Activated naive CD8-positive, alpha-beta T cell treated with anti-CD3 and anti-CD28 coated beads, Interleukin-2, amount 10 ng/mL, durations not matched to agents 7 days and 5 days (primary cell): Measurements from ENCODE around the gene RNF212. TPM values are rescaled to one million over a fixed set of nuclear protein-coding genes. Genes with fewer than 3 reads are reported as not detected.
"Not testable (repeated sequence)": the region's sequence is repeated elsewhere in the genome, so short reads cannot be mapped to it uniquely, and the experiment has no call there.

ENCODE experiments used
- ATAC-seq: fragments of 150-1000 bp; cut with Tn5 transposase; one replicate; pipeline ENCODE4 v1.10.0; 2021; ENCODE audit warnings: low read depth, moderate library complexity
- POLR2A ChIA-PET: fragments of 350-600 bp; sonication (Branson Sonifier 250); formaldehyde crosslinking; loops from one replicate; lab custom pipeline; 2021; ENCODE audit warnings: antibody characterized with exemption; lab: Charles Lee
- DNase-seq: peaks from one replicate; pipeline ENCODE4 v3.0.0; 2021
- H3K27ac Mint-ChIP-seq: one replicate; pipeline ENCODE4 v1.8.0; 2022; ENCODE audit warnings: mild to moderate bottlenecking, mixed read lengths
- H3K27me3 Mint-ChIP-seq: one replicate; pipeline ENCODE4 v1.8.0; 2022; ENCODE audit warnings: mild to moderate bottlenecking, moderate library complexity, mixed read lengths
- H3K36me3 Mint-ChIP-seq: one replicate; pipeline ENCODE4 v1.8.0; 2021; ENCODE audit warnings: mild to moderate bottlenecking, mixed read lengths
- H3K4me1 Mint-ChIP-seq: one replicate; pipeline ENCODE4 v1.8.0; 2021; ENCODE audit warnings: mixed read lengths
- H3K4me3 Mint-ChIP-seq: one replicate; pipeline ENCODE4 v1.8.0; 2022; ENCODE audit warnings: mild to moderate bottlenecking, moderate library complexity, mixed read lengths
- H3K9me3 Mint-ChIP-seq: one replicate; pipeline ENCODE4 v1.8.0; 2021; ENCODE audit warnings: mixed read lengths
- total RNA-seq, 2 experiments: library from RNA; stranded (reverse); gene quantifications; one replicate each; pipeline ENCODE4 v1.2.3, GENCODE V29; 2021

The RNF212 gene
- total RNA-seq, 2 experiments from 2014 or later, result 7.3 to 8.1 TPM

DNA sequence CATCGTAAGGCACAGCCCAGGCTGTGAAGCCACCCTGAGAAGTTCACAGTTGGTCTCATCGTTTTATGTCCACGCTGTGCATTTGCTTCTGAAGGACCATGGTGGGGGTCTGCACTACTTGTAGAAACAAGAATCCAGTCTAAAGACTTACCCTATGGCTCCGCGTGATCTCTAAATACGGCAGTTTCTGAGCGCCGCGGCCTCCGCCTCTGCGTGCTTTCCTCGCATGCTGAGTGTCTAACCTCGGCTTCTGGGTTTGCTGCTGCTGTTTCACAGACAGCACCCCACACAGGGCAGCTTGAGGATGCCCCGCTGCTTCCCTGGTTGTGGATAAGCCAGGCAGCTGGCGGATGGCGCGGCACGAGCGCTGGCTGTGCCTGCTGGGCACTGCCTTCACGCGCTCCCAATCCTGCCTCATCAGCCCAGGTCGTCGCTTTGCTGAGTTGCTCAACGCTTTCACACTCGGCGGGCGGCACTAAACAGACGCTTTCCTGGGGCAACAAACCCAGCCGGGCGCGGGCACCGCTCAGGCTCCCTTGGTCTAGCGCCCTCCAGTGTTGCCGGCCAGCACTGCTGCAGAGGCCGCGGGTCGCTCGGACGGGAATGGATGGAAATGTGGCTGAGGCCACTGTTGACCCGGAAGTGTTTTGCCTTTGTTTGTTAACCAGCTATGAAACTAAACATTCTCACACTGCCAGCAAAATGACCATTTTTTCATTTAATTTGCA is 62.7 kb downstream of the RNF212 start:
- Mint-ChIP-seq H3K4me1 (peaks cover 2% of the 10 kb centered on the region), H3K36me3 (peaks cover 2% of the 10 kb centered on the region), H3K27ac (no peak overlapping the region), H3K27me3 (peaks cover 10% of the 10 kb centered on the region), H3K4me3 (no peak overlapping the region), H3K9me3 (no peaks in the 10 kb centered on the region)
- POLR2A ChIA-PET, result no interaction called here
- no peak for ATAC-seq
- DNase-seq, result no peak

DNA sequence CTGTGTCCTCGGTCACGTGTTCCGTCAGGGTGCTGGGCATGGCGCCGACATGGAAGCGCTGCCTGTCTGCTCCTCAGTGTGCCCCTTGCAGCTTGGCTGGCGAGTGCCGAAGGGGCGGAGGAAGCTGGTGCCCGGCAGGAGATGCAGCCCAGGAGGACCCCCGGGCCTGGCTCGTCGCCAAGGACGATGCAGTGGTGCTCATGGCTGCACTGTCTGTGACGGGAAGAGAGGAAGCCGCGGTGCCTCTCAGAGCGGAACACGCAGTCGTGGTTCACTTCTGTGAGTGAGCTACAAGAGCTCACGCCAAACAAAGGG is 63.8 kb downstream of the RNF212 start:
- ATAC-seq (no peak), DNase-seq (no peak)
- Mint-ChIP-seq H3K4me1 (peaks cover 2% of the 10 kb centered on the region), H3K27me3 (peaks cover 10% of the 10 kb centered on the region), H3K4me3 (no peak overlapping the region), H3K9me3 (no peaks in the 10 kb centered on the region), H3K27ac (no peak overlapping the region), H3K36me3 (peaks cover 2% of the 10 kb centered on the region)
- POLR2A ChIA-PET, result no interaction called here

DNA sequence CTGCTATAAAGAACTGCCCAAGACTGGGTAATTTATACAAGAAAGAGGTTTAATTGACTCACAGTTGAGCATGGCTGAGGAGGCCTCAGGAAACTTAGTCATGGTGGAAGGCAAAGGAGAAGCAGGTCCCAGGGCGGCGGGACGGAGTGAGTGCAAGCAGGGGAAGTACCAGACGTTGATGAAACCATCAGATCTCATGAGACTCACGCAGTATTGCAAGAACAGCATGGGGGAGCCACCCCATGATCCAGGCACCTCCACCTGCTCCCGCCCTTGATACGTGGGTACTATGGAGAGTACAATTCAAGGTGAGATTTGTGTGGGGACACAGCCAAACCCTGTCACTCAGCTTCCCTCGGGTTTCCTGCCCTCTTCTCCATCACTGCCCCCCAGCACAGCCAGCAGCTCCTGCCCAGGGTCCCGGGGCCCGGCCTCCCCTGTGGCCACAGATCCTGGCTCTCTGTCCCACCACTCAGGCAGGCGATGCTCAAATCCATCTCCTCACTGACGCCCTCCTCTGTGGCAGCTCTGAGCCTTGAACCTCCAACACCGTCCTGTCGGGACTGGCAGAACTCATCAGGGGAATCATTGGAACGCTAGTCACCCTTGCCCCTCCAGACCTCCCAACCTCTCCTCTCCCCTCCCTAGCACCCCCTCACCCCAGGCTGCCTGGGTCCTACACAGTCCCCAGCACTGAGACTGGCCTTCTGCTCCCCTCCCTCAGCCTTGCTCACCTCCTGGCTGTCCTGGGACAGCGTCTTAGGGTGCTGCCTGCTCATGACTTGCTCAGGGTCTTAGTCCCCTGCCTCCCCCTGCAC is 64.4 kb downstream of the RNF212 start:
- no peak for ATAC-seq
- POLR2A ChIA-PET, result no interaction called here

DNA sequence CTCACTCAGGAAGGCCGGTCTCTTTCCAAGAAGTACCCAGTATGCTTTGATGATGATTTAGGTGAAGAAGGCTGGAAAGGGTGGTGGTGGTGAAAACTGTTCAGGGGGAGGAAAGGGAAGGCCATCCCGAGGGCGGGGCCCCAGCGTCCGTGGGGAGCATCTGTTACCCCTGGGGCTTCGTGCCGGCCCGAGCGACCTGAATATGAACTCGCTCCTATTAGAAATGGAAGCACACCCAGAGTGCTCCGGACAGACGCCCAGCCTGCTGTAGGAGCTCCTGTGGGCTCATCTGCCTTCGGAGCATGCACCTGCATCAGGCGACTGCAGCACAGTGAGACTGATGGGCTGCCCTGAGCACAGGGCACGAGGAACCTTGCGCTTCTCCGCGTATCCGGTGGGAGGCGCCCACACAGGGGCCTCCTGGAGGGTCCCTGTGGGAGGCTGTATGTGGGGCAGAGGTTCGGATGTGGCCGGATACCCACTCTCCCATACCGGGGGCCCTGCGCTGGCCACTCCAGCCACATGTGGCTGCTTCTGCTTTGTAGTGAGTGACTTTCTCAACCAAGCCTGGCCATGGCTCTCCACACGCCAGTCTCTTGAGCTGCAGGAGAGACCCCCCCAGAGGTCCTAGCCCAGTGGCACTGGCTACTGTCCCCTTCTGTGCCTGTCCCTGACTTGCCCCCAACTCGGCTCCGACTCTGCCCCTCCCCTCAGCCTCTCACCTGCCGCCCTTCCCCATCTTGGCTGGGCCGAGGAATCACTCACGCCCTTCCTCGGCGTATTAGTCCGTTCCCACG is 65.2 kb downstream of the RNF212 start:
- Mint-ChIP-seq H3K27me3 (peaks cover 14% of the 10 kb centered on the region), H3K36me3 (peaks cover 2% of the 10 kb centered on the region), H3K9me3 (no peaks in the 10 kb centered on the region), H3K4me1 (peaks cover 2% of the 10 kb centered on the region), H3K27ac (no peak overlapping the region), H3K4me3 (no peak overlapping the region)
- ATAC-seq, result no peak
- DNase-seq, result peak; percentile 26
- POLR2A ChIA-PET, result no interaction called here

More for the DNA sequence above, 64.4 kb downstream of the RNF212 start:
- Mint-ChIP-seq H3K36me3 (peaks cover 2% of the 10 kb centered on the region), H3K4me1 (peaks cover 2% of the 10 kb centered on the region), H3K9me3 (no peaks in the 10 kb centered on the region), H3K4me3 (no peak overlapping the region), H3K27ac (no peak overlapping the region), H3K27me3 (peaks cover 13% of the 10 kb centered on the region)
- no peak for DNase-seq

DNA sequence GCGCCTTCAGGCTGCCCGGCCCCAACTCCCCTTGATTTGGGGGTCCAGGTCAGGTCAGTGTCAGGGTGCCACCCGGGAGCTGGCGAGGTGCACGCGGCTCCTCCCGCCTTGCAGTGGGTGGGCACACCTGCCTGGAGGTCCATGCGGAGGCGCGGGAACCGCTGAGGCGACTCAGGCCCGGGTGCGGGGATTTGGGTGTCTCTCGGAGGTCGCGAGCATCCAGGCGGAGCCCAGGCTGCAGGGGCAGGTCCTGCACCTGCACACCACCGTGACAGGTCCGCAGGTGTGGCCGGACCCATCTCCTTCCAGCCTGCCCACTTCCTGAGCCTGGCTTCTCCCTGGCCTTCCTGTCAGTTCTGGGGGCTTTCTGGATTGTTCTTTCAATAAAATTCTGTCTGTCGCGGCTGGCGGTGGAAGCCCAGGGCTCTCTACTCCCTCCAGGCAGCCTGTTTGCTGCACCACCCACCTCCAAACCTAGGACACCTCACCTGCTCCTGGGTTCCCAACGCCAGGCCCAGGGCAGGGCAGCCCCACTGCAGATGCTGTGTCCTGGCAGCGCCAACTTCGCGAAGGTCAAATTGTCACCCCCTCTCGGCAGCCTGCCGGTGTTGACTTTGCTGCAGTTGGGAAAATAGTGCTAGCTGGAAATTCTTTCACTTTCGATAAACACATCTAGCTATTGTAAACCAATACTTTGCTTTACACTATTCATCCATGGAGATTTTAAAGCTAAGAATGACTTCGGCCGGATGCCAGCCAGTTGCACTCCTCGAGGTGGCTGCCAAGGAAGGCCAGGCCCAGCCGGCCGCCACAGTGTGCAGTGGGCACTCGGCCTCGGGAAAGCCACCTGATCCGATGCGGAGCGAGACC is 66.0 kb downstream of the RNF212 start:
- H3K9me3 Mint-ChIP-seq, result no peaks in the 10 kb centered on the region
- POLR2A ChIA-PET, result no interaction called here
- H3K27ac Mint-ChIP-seq, result no peak overlapping the region
- peaks cover 2% of the 10 kb centered on the region for H3K4me1 Mint-ChIP-seq
- ATAC-seq (no peak), DNase-seq (peak; percentile 39)
- H3K4me3 Mint-ChIP-seq, result no peak overlapping the region
- peaks cover 2% of the 10 kb centered on the region for H3K36me3 Mint-ChIP-seq
- H3K27me3 Mint-ChIP-seq, result peaks cover 14% of the 10 kb centered on the region

DNA sequence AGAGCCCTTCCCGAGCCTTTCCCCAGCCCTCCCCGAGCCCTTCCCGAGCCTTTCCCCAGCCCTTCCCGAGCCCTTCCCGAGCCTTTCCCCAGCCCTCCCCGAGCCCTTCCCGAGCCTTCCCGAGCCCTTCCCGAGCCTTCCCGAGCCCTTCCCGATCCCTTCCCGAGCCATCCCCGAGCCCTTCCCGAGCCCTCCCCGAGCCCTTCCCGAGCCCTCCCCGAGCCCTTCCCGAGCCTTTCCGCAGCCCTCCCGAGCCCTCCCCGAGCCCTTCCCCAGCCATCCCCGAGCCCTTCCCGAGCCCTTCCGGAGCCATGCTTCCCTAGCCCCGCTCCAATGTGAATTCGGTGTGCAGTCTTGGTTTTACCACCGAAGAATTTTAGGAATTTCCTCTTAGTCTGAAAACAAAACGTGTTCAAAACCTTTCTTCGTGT is 66.8 kb downstream of the RNF212 start:
- POLR2A ChIA-PET, H3K4me3 Mint-ChIP-seq, H3K4me1 Mint-ChIP-seq, H3K9me3 Mint-ChIP-seq, ATAC-seq, H3K36me3 Mint-ChIP-seq: not testable (repeated sequence)
- peak; percentile 28 for DNase-seq
- H3K27me3 Mint-ChIP-seq, result peaks cover 14% of the 10 kb centered on the region
- H3K27ac Mint-ChIP-seq, result peak overlapping the region; percentile 48

DNA sequence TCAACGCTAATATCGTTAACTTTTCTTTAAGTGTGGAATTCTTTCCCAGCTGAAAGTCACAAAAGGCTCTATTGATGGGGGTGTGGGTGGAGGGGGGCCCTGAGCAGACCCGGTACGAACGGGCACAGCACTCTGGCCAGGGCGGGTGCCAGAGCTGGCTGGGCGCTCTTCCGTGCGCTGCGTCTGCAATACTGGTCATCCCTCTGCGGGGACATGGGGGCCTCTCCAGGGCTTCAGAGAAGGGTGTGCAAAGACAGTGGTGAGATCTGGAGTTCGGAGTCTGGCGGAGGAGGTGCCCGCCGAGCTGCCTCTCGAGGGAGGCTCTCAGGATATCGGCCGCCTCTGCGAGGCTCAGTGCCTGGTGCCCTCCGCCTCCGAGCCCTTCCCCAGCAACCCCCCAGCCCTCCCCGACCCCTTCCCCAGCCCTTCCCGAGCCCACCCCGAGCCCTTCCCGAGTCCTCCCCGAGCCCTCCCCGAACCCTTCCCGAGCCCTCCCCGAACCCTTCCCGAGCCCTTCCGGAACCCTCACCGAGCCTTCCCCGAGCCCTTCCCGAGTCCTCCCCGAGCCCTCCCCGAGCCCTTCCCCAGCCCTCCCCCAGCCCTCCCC is 67.7 kb downstream of the RNF212 start:
- Mint-ChIP-seq H3K4me1 (peaks cover 2% of the 10 kb centered on the region), H3K27me3 (peaks cover 14% of the 10 kb centered on the region), H3K27ac (no peak overlapping the region), H3K9me3 (no peaks in the 10 kb centered on the region), H3K36me3 (peaks cover 2% of the 10 kb centered on the region), H3K4me3 (no peak overlapping the region)
- no peak for ATAC-seq
- POLR2A ChIA-PET, result no interaction called here
- peak; percentile 28 for DNase-seq

DNA sequence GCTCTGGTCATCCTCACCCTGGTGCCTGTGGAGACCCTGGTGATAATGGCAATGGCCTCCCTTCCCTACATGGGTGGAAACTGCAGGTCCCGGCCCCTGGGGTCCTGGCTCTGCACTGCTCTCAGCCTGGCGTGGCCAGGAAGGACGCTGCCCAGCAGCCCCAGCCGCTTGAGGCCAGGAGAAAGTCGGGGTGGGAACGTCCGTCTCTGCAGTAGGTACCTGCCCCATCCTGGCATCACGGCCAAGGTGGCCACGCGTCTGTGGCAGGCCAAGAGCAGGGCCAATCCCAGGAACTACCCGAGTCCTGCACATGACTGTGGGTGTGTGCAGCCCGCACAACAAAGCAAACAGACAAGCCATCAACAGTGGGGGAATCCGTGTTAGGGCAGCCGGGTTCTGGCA is 68.2 kb downstream of the RNF212 start:
- Mint-ChIP-seq H3K4me3 (no peak overlapping the region), H3K4me1 (peaks cover 2% of the 10 kb centered on the region), H3K36me3 (peaks cover 2% of the 10 kb centered on the region), H3K9me3 (no peaks in the 10 kb centered on the region), H3K27me3 (peaks cover 14% of the 10 kb centered on the region), H3K27ac (no peak overlapping the region)
- peak; percentile 30 for DNase-seq
- POLR2A ChIA-PET, result no interaction called here
- no peak for ATAC-seq

DNA sequence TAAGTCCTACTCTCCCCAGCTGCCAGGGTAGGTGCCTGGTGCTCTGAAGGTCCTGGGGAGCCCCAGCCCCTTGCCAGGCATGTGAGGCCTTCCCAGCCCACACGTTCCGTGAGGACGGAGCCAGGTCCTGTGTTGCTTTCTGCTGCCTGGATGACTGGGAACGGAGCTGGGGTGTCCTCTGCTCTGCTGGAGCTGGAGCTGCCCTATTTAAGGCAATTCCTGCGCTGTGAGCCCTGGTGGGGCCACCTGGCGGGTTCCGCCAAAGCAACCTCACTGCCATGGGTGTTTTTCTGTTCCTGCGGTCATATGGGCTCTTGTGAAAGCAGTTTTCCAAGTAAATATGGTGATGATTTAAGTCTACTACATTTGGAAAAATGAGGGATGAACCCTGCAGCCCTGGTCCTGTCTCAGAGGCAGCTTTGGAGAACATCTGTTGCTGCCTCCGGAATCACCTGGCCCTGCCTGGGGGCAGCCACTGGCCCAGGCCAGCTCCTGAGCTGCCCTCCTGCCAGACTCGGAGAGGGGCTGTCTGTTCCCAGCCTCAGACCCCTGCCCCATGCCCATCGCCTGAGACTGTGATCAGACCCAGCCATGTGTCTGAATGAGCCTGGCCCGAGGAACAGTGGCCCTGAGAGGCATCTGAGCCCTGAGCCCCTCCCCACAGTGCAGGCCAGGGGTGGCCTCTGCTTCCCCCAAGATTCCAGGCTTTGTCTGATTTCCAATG is 68.7 kb downstream of the RNF212 start:
- H3K27ac Mint-ChIP-seq, result no peak overlapping the region
- DNase-seq, result peak; percentile 28
- peaks cover 14% of the 10 kb centered on the region for H3K27me3 Mint-ChIP-seq
- no peak for ATAC-seq
- peaks cover 2% of the 10 kb centered on the region for H3K36me3 Mint-ChIP-seq
- no peak overlapping the region for H3K4me3 Mint-ChIP-seq
- peaks cover 2% of the 10 kb centered on the region for H3K4me1 Mint-ChIP-seq
- POLR2A ChIA-PET, result no interaction called here
- no peaks in the 10 kb centered on the region for H3K9me3 Mint-ChIP-seq

DNA sequence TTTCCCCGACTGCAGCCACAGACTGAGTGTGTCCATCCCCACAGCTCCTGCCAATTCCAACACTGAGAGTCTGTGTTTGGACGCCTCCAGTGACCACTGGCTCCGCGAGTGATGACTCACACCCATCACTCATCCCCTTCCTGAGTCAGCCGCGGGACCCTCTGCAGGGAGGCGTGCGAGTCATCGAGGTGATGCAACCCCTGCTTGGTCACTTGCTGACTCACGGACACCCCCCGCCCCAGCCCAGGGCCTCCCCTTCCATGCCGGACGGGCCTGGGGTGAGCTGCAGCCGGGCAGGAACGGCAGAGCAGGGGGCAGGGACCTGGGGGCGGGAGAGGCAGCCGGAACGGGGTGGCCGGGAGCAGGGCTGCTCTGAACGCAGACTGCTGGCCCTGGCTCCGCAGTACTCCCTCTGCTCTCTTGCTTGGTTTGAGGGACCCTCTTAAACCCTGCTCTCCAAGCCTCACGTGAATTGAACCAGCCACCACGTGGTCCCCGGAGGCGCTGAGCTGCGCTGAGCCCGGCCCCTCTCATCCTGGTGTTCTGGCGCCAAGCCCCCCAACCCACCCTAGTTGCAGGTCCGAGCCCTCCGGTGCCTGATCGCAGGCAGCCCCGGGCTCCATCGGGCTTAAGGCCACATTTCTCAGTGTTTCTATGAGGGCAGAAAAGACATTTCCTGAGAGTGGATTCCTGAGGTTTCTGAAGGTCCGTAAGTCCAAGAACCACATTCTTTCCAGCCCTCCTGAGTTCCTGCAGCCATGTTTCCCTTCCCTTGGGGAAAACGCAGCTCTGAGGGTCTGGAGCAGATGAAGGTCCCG is 69.5 kb downstream of the RNF212 start:
- ATAC-seq (no peak), DNase-seq (peak; percentile 30)
- Mint-ChIP-seq H3K4me1 (peaks cover 2% of the 10 kb centered on the region), H3K27me3 (peaks cover 14% of the 10 kb centered on the region), H3K4me3 (no peak overlapping the region), H3K9me3 (no peaks in the 10 kb centered on the region), H3K36me3 (peaks cover 2% of the 10 kb centered on the region), H3K27ac (no peak overlapping the region)
- POLR2A ChIA-PET, result no interaction called here

DNA sequence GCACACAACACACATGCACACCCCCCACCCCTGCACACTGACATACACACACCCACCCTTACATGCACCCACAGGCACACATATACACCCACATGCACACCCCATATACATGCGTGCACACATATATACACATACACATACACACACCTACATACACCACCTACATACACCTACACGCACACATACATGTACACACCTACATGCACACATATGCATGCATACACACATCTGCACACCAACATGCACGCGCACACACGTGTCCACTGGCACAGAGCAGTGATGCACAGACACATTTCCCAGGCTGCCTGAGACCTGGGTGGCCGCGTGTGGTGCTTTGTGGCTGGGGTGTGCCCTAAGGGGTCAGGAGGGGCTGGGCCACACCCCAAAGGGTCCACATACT is 70.2 kb downstream of the RNF212 start:
- H3K9me3 Mint-ChIP-seq, result no peaks in the 10 kb centered on the region
- DNase-seq (no peak), ATAC-seq (no peak)
- POLR2A ChIA-PET, result no interaction called here
- H3K27ac Mint-ChIP-seq, result no peak overlapping the region
- peaks cover 14% of the 10 kb centered on the region for H3K27me3 Mint-ChIP-seq
- peaks cover 2% of the 10 kb centered on the region for H3K4me1 Mint-ChIP-seq
- H3K4me3 Mint-ChIP-seq, result no peak overlapping the region
- H3K36me3 Mint-ChIP-seq, result peaks cover 2% of the 10 kb centered on the region
